ENCODE measurements around the gene FBLIM1. TPM values are rescaled to one million over a fixed set of nuclear protein-coding genes. Genes with fewer than 3 reads are reported as not detected.

FBLIM1 gene
- total RNA-seq, 1 experiment from 2014 or later = 78.3 TPM

DNA sequence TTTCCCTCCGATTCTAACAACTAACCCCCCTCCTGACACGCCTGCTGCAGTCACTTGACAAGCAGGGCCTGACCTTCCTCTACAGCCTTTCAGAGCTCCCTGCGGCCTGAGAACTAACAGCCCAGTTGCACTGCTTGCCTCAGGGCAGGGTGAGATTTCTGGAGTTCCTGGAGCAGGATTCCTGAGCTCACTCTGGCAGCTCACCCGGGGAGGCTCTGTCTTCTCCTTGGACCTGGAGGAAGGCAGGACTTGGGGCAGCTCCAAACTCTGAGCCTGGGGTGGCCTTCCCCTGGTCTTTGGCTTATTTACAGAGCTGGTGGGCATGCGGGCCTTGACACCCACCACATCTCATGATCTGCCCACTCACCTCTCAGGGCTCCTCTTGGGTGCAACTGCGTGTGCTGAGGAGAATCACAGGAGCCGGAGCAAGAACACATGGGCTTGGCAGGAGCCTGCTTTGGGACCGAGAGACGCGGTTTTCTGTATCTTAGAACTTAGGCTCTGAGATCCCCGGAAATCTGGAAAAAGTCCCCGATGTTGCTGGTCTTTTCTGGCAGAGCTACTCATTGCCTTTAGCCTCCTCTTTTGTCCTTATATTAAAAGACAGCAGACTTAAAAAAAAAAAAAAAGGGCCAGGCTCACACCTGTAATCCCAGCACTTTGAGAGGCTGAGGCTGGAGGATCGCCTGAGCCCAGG is 35.6 kb upstream of the FBLIM1 start (continued):
- TF ChIP-seq, protein P1, sequence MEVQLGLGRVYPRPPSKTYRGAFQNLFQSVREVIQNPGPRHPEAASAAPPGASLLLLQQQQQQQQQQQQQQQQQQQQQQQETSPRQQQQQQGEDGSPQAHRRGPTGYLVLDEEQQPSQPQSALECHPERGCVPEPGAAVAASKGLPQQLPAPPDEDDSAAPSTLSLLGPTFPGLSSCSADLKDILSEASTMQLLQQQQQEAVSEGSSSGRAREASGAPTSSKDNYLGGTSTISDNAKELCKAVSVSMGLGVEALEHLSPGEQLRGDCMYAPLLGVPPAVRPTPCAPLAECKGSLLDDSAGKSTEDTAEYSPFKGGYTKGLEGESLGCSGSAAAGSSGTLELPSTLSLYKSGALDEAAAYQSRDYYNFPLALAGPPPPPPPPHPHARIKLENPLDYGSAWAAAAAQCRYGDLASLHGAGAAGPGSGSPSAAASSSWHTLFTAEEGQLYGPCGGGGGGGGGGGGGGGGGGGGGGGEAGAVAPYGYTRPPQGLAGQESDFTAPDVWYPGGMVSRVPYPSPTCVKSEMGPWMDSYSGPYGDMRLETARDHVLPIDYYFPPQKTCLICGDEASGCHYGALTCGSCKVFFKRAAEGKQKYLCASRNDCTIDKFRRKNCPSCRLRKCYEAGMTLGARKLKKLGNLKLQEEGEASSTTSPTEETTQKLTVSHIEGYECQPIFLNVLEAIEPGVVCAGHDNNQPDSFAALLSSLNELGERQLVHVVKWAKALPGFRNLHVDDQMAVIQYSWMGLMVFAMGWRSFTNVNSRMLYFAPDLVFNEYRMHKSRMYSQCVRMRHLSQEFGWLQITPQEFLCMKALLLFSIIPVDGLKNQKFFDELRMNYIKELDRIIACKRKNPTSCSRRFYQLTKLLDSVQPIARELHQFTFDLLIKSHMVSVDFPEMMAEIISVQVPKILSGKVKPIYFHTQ (CRISPR knock-in tag; IDR thresholded peaks at IDR 0.05) = no peak
- TF ChIP-seq, protein P2, sequence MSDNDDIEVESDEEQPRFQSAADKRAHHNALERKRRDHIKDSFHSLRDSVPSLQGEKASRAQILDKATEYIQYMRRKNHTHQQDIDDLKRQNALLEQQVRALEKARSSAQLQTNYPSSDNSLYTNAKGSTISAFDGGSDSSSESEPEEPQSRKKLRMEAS (CRISPR knock-in tag; IDR thresholded peaks at IDR 0.05) = no peak
- TF ChIP-seq PREB (CRISPR knock-in tag; IDR thresholded peaks at IDR 0.05; ENCODE audit: borderline replicate concordance) (no peak), ZNF416 (CRISPR knock-in tag; IDR thresholded peaks at IDR 0.05) (no peak), ATF3 (CRISPR knock-in tag; conservative IDR thresholded peaks at IDR 0.05) (no peak)
- TF ChIP-seq, protein P3, sequence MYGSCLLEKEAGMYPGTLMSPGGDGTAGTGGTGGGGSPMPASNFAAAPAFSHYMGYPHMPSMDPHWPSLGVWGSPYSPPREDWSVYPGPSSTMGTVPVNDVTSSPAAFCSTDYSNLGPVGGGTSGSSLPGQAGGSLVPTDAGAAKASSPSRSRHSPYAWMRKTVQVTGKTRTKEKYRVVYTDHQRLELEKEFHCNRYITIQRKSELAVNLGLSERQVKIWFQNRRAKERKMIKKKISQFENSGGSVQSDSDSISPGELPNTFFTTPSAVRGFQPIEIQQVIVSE (CRISPR knock-in tag; IDR thresholded peaks at IDR 0.05; ENCODE audit: borderline replicate concordance) = no peak

- H3K4me3 Mint-ChIP-seq = no peak overlapping the region
- ATAC-seq = no peak
- CTCF ChIA-PET = interaction anchor here (0.6 to 3.4 kb wide), 6 partner anchors 13 to 86 kb away, joined by 3 to 15 read pairs (median 4); partner anchors contain the start of gene SLC25A34
- H3K36me3 Mint-ChIP-seq = peaks cover 22% of the 10 kb centered on the region
- no peaks in the 10 kb centered on the region for H3K9me3 Mint-ChIP-seq
- POLR2A ChIA-PET = interaction anchor here (0.8 kb wide), 1 partner anchor 33 kb away, joined by 3 read pairs; no protein-coding TSS in a partner anchor
- no peaks in the 10 kb centered on the region for H3K4me1 Mint-ChIP-seq
- no peak overlapping the region for H3K27ac Mint-ChIP-seq
- H3K27me3 Mint-ChIP-seq (ENCODE audit: low read depth) = no peaks in the 10 kb centered on the region
- DNase-seq (ENCODE audit: low spot score) = no peak
- TF ChIP-seq ZNF121 (CRISPR knock-in tag; IDR thresholded peaks at IDR 0.05) (no peak), FOXJ3 (CRISPR knock-in tag; IDR thresholded peaks at IDR 0.05; ENCODE audit: borderline replicate concordance) (no peak), KAT7 (CRISPR knock-in tag; IDR thresholded peaks at IDR 0.05; ENCODE audit: borderline replicate concordance) (no peak), GRHL2 (CRISPR knock-in tag; IDR thresholded peaks at IDR 0.05; ENCODE audit: insufficient replicate concordance, severe bottlenecking) (no peak), TCF7 (CRISPR knock-in tag; IDR thresholded peaks at IDR 0.05; ENCODE audit: low read depth) (no peak), ZNF423 (CRISPR knock-in tag; IDR thresholded peaks at IDR 0.05) (no peak), ZNF281 (CRISPR knock-in tag; IDR thresholded peaks at IDR 0.05) (no peak), NFATC4 (CRISPR knock-in tag; IDR thresholded peaks at IDR 0.05) (no peak), ZNF512 (CRISPR knock-in tag; IDR thresholded peaks at IDR 0.05; ENCODE audit: borderline replicate concordance) (no peak), RORB (CRISPR knock-in tag; IDR thresholded peaks at IDR 0.05) (no peak), E2F4 (CRISPR knock-in tag; IDR thresholded peaks at IDR 0.05; ENCODE audit: borderline replicate concordance, low read depth) (no peak), MXD4 (CRISPR knock-in tag; IDR thresholded peaks at IDR 0.05; ENCODE audit: borderline replicate concordance) (no peak)
- TF ChIP-seq, protein P4, sequence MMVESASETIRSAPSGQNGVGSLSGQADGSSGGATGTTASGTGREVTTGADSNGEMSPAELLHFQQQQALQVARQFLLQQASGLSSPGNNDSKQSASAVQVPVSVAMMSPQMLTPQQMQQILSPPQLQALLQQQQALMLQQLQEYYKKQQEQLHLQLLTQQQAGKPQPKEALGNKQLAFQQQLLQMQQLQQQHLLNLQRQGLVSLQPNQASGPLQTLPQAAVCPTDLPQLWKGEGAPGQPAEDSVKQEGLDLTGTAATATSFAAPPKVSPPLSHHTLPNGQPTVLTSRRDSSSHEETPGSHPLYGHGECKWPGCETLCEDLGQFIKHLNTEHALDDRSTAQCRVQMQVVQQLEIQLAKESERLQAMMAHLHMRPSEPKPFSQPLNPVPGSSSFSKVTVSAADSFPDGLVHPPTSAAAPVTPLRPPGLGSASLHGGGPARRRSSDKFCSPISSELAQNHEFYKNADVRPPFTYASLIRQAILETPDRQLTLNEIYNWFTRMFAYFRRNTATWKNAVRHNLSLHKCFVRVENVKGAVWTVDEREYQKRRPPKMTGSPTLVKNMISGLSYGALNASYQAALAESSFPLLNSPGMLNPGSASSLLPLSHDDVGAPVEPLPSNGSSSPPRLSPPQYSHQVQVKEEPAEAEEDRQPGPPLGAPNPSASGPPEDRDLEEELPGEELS (CRISPR knock-in tag; IDR thresholded peaks at IDR 0.05) = no peak
- TF ChIP-seq, protein P5, sequence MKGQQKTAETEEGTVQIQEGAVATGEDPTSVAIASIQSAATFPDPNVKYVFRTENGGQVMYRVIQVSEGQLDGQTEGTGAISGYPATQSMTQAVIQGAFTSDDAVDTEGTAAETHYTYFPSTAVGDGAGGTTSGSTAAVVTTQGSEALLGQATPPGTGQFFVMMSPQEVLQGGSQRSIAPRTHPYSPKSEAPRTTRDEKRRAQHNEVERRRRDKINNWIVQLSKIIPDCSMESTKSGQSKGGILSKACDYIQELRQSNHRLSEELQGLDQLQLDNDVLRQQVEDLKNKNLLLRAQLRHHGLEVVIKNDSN (CRISPR knock-in tag; IDR thresholded peaks at IDR 0.05) = no peak
Observed at GRCh38 chr1:15723631-15724246, 34.9 kb upstream of the FBLIM1 start.

Data from WTC11 (cell line).